Measurements from ENCODE around the gene KAT2B. TPM values are rescaled to one million over a fixed set of nuclear protein-coding genes. Genes with fewer than 3 reads are reported as not detected.

KAT2B gene
- polyA plus RNA-seq, 1 donor from 2014 or later: 14.2 TPM

DNA sequence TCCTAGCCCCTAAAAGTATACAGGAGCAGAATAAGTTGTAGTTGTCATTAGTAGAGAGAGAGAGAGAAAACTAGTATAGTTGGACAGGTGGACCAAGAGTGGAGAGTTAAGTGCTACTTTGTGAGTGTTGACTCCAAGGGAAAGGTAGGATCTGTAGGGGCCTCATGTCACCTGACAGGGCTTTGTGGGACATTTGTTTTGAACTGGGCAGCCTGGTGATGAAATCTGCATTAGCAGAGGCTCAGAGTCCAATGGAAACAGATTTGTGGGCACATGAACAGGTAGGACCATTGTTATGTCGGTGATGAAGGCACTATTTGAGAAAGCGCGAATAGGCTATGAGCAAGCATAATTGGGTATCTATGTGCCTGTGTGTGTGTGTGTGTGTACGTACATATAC is 102.3 kb downstream of the KAT2B start:
- TF ChIP-seq RAD21 (conservative IDR thresholded peaks at IDR 0.05) (no peak), SMC3 (conservative IDR thresholded peaks at IDR 0.05; ENCODE audit: poor library complexity) (no peak), POLR2AphosphoS5 (IDR thresholded peaks at IDR 0.05) (no peak), MXI1 (conservative IDR thresholded peaks at IDR 0.05; ENCODE audit: poor library complexity, severe bottlenecking) (no peak), EZH2 (IDR thresholded peaks at IDR 0.05; ENCODE audit: borderline replicate concordance, insufficient read depth, low read length, poor library complexity, severe bottlenecking) (no peak), EP300 (conservative IDR thresholded peaks at IDR 0.05; ENCODE audit: poor library complexity, severe bottlenecking) (no peak), TAF1 (IDR thresholded peaks at IDR 0.05; ENCODE audit: low read depth) (no peak)
- TF ChIP-seq, protein P1, sequence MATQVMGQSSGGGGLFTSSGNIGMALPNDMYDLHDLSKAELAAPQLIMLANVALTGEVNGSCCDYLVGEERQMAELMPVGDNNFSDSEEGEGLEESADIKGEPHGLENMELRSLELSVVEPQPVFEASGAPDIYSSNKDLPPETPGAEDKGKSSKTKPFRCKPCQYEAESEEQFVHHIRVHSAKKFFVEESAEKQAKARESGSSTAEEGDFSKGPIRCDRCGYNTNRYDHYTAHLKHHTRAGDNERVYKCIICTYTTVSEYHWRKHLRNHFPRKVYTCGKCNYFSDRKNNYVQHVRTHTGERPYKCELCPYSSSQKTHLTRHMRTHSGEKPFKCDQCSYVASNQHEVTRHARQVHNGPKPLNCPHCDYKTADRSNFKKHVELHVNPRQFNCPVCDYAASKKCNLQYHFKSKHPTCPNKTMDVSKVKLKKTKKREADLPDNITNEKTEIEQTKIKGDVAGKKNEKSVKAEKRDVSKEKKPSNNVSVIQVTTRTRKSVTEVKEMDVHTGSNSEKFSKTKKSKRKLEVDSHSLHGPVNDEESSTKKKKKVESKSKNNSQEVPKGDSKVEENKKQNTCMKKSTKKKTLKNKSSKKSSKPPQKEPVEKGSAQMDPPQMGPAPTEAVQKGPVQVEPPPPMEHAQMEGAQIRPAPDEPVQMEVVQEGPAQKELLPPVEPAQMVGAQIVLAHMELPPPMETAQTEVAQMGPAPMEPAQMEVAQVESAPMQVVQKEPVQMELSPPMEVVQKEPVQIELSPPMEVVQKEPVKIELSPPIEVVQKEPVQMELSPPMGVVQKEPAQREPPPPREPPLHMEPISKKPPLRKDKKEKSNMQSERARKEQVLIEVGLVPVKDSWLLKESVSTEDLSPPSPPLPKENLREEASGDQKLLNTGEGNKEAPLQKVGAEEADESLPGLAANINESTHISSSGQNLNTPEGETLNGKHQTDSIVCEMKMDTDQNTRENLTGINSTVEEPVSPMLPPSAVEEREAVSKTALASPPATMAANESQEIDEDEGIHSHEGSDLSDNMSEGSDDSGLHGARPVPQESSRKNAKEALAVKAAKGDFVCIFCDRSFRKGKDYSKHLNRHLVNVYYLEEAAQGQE (IDR thresholded peaks at IDR 0.05; ENCODE audit: borderline replicate concordance): no peak
- TF ChIP-seq, protein P2, sequence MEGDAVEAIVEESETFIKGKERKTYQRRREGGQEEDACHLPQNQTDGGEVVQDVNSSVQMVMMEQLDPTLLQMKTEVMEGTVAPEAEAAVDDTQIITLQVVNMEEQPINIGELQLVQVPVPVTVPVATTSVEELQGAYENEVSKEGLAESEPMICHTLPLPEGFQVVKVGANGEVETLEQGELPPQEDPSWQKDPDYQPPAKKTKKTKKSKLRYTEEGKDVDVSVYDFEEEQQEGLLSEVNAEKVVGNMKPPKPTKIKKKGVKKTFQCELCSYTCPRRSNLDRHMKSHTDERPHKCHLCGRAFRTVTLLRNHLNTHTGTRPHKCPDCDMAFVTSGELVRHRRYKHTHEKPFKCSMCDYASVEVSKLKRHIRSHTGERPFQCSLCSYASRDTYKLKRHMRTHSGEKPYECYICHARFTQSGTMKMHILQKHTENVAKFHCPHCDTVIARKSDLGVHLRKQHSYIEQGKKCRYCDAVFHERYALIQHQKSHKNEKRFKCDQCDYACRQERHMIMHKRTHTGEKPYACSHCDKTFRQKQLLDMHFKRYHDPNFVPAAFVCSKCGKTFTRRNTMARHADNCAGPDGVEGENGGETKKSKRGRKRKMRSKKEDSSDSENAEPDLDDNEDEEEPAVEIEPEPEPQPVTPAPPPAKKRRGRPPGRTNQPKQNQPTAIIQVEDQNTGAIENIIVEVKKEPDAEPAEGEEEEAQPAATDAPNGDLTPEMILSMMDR (IDR thresholded peaks at IDR 0.05; ENCODE audit: poor library complexity, severe bottlenecking): no peak
- Histone ChIP-seq H3K27me3 (ENCODE audit: insufficient read depth, low read depth, low read length) (no peaks in the 10 kb centered on the region), H3K9ac (ENCODE audit: low read length) (no peak overlapping the region), H3K9me3 (ENCODE audit: low read length) (no peaks in the 10 kb centered on the region), H3K27ac (ENCODE audit: low read length) (no peak overlapping the region), H3F3A (ENCODE audit: insufficient read depth, low read length, poor library complexity, severe bottlenecking) (peaks cover 5% of the 10 kb centered on the region), H3K4me2 (ENCODE audit: low read length) (no peak overlapping the region), H2AFZ (ENCODE audit: low read depth, low read length) (no peak overlapping the region), H4K20me1 (ENCODE audit: insufficient read depth) (no peaks in the 10 kb centered on the region), H3K4me3 (ENCODE audit: low read length) (no peak overlapping the region), H3K79me2 (replicated peaks; ENCODE audit: insufficient read depth, low read length) (no peaks in the 10 kb centered on the region), H3K36me3 (ENCODE audit: insufficient read depth, low read length) (no peaks in the 10 kb centered on the region), H3K9me2 (ENCODE audit: insufficient read depth, low read length) (no peaks in the 10 kb centered on the region)

DNA sequence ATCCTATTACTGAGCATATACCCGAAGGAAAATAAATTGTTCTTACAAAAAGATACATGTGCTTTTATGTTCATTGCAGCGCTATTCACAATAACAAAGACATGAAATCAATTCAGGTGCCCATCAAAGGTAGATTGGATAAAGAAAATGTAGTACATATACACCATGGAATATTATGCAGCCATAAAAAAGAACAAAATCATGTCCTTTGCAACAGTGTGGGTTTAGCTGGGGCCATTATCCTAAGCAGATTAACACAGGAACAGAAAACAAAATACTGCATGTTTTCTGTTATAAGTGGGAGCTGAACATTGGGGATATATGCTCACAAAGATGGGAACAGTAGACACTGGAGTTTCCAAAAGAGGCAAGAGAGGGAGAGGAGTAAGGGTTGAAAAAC is 103.3 kb downstream of the KAT2B start:
- TF ChIP-seq EZH2 (IDR thresholded peaks at IDR 0.05; ENCODE audit: borderline replicate concordance, insufficient read depth, low read length, poor library complexity, severe bottlenecking): no peak
- no peak for TF ChIP-seq TAF1 (IDR thresholded peaks at IDR 0.05; ENCODE audit: low read depth)
- TF ChIP-seq, protein P2 (IDR thresholded peaks at IDR 0.05; ENCODE audit: poor library complexity, severe bottlenecking): no peak
- TF ChIP-seq SMC3 (conservative IDR thresholded peaks at IDR 0.05; ENCODE audit: poor library complexity): no peak
- TF ChIP-seq RAD21 (conservative IDR thresholded peaks at IDR 0.05): no peak
- no peak for TF ChIP-seq EP300 (conservative IDR thresholded peaks at IDR 0.05; ENCODE audit: poor library complexity, severe bottlenecking)

More for the DNA sequence above, 103.3 kb downstream of the KAT2B start:
- no peak overlapping the region for H3K4me2 ChIP-seq (ENCODE audit: low read length)
- H3K9me3 ChIP-seq (ENCODE audit: low read length): no peaks in the 10 kb centered on the region
- H2AFZ ChIP-seq (ENCODE audit: low read depth, low read length): no peak overlapping the region
- H3K27ac ChIP-seq (ENCODE audit: low read length): no peak overlapping the region
- no peaks in the 10 kb centered on the region for H3K9me2 ChIP-seq (ENCODE audit: insufficient read depth, low read length)
- H3K27me3 ChIP-seq (ENCODE audit: insufficient read depth, low read depth, low read length): no peaks in the 10 kb centered on the region
- H3F3A ChIP-seq (ENCODE audit: insufficient read depth, low read length, poor library complexity, severe bottlenecking): peaks cover 5% of the 10 kb centered on the region
- no peaks in the 10 kb centered on the region for H3K36me3 ChIP-seq (ENCODE audit: insufficient read depth, low read length)
- no peaks in the 10 kb centered on the region for H3K79me2 ChIP-seq (replicated peaks; ENCODE audit: insufficient read depth, low read length)
- no peak overlapping the region for H3K4me3 ChIP-seq (ENCODE audit: low read length)
- H4K20me1 ChIP-seq (ENCODE audit: insufficient read depth): no peaks in the 10 kb centered on the region
- no peak overlapping the region for H3K9ac ChIP-seq (ENCODE audit: low read length)

All from neural cell (in vitro differentiated cells).